GM23338 (cell line): ENCODE data around the gene OGN. TPM values are rescaled to one million over a fixed set of nuclear protein-coding genes. Genes with fewer than 3 reads are reported as not detected.

Experiments used
- ATAC-seq: fragments of 200-7000 bp; cut with Tn5 transposase; 3 replicates; pipeline ENCODE4 v1.9.1; 2020
- DNase-seq: peaks from one replicate; pipeline ENCODE4 v3.0.0-alpha.2; 2015; ENCODE audit warnings: low spot score
- H2AFZ ChIP-seq: fragments of 200-600 bp; sonication (generic); 2 replicates; pipeline ENCODE4 v1.8.0; 2016; ENCODE audit warnings: antibody characterized with exemption, mild to moderate bottlenecking, moderate library complexity
- H3F3A ChIP-seq: fragments of 200-600 bp; sonication (generic); replicated peaks from 2 replicates; pipeline ENCODE4 v1.8.0; 2017; ENCODE audit warnings: antibody characterized with exemption, mixed run types, low read depth
- H3K27ac ChIP-seq: fragments of 200-600 bp; sonication (generic); 2 replicates; pipeline ENCODE4 v1.6.1; 2016; ENCODE audit warnings: low read depth
- H3K27me3 ChIP-seq: fragments of 200-600 bp; sonication (generic); 2 replicates; pipeline ENCODE4 v1.8.0; 2016; ENCODE audit warnings: mild to moderate bottlenecking, mixed run types, moderate library complexity; ENCODE audit not compliant: insufficient read depth
- H3K36me3 ChIP-seq: fragments of 200-600 bp; sonication (generic); 2 replicates; pipeline ENCODE4 v1.8.0; 2016; ENCODE audit warnings: mild to moderate bottlenecking; ENCODE audit not compliant: insufficient read depth
- H3K4me1 ChIP-seq: fragments of 200-600 bp; sonication (generic); 2 replicates; pipeline ENCODE4 v1.8.0; 2016; ENCODE audit warnings: mild to moderate bottlenecking, moderate library complexity; ENCODE audit not compliant: insufficient read depth
- H3K4me2 ChIP-seq: fragments of 200-600 bp; sonication (generic); 2 replicates; pipeline ENCODE4 v1.7.1; 2017; ENCODE audit warnings: mixed run types
- H3K4me3 ChIP-seq: fragments of 200-600 bp; sonication (generic); 2 replicates; pipeline ENCODE4 v1.6.1; 2016; ENCODE audit warnings: mixed run types
- H3K79me2 ChIP-seq: fragments of 200-600 bp; sonication (generic); replicated peaks from 2 replicates; pipeline ENCODE4 v1.8.0; 2017; ENCODE audit warnings: mild to moderate bottlenecking; ENCODE audit not compliant: insufficient read depth
- H3K9me2 ChIP-seq: fragments of 200-600 bp; sonication (generic); 2 replicates; pipeline ENCODE4 v1.8.0; 2017; ENCODE audit not compliant: insufficient read depth
- H4K20me1 ChIP-seq: fragments of 200-600 bp; sonication (generic); replicated peaks from 2 replicates; pipeline ENCODE4 v1.8.0; 2017; ENCODE audit warnings: mild to moderate bottlenecking; ENCODE audit not compliant: insufficient read depth
- H3K27ac Mint-ChIP-seq: 2 replicates; pipeline ENCODE4 v1.8.0; 2020; ENCODE audit warnings: inconsistent platforms, mild to moderate bottlenecking, moderate library complexity, mixed read lengths
- H3K27me3 Mint-ChIP-seq: 3 replicates; pipeline ENCODE4 v1.8.0; 2022; ENCODE audit warnings: low read depth, mild to moderate bottlenecking, moderate library complexity, mixed read lengths, inconsistent platforms; ENCODE audit not compliant: insufficient read depth, poor library complexity
- H3K36me3 Mint-ChIP-seq: 3 replicates; pipeline ENCODE4 v1.8.0; 2021; ENCODE audit warnings: low read depth, mild to moderate bottlenecking, inconsistent platforms, moderate library complexity, mixed read lengths
- H3K4me1 Mint-ChIP-seq: 3 replicates; pipeline ENCODE4 v1.8.0; 2020; ENCODE audit warnings: mild to moderate bottlenecking, inconsistent platforms, mixed read lengths
- H3K4me3 Mint-ChIP-seq: 3 replicates; pipeline ENCODE4 v1.8.0; 2021; ENCODE audit warnings: moderate library complexity, mild to moderate bottlenecking, inconsistent platforms, mixed read lengths
- H3K9me3 Mint-ChIP-seq: 3 replicates; pipeline ENCODE4 v1.8.0; 2020; ENCODE audit warnings: moderate library complexity, mild to moderate bottlenecking, inconsistent platforms, mixed read lengths
- CREB1 ChIP-seq: fragments of 250-450 bp; sonication (Bioruptor Pico); IDR thresholded peaks from 2 replicates; pipeline ENCODE4 v1.5.0; 2020; ENCODE audit warnings: low read depth, mild to moderate bottlenecking, moderate library complexity
- CTCF ChIP-seq, 2 experiments: fragments of 200-600 bp in 1 of 2; sonication (generic) in 1 of 2; conservative IDR thresholded peaks; 2 replicates each; pipeline versions ENCODE4 v1.5.1 to v1.6.1; 2016 to 2017; ENCODE audit warnings: antibody characterized with exemption in 2 of 2, low read depth in 2 of 2, mild to moderate bottlenecking in 2 of 2, moderate library complexity in 1 of 2
- EZH2 ChIP-seq: fragments of 200-600 bp; sonication (generic); IDR thresholded peaks from one replicate; pipeline ENCODE4 v1.8.0; 2017; ENCODE audit warnings: antibody characterized with exemption, mild to moderate bottlenecking, low read depth; ENCODE audit not compliant: unreplicated experiment
- EZH2phosphoT487 ChIP-seq: fragments of 200-600 bp; sonication (generic); IDR thresholded peaks from one replicate; pipeline ENCODE4 v1.8.1; 2018; ENCODE audit warnings: antibody characterized with exemption; ENCODE audit not compliant: unreplicated experiment
- JUNB ChIP-seq: IDR thresholded peaks from one replicate; pipeline ENCODE4 v1.6.1; 2016; ENCODE audit warnings: antibody characterized with exemption; ENCODE audit not compliant: unreplicated experiment
- NANOG ChIP-seq: IDR thresholded peaks from 2 replicates; pipeline ENCODE4 v1.6.1; 2016; ENCODE audit warnings: antibody characterized with exemption, borderline replicate concordance
- POLR2AphosphoS5 ChIP-seq: IDR thresholded peaks from 2 replicates; pipeline ENCODE4 v1.6.1; 2016; ENCODE audit warnings: antibody characterized with exemption, low read depth
- REST ChIP-seq: IDR thresholded peaks from one replicate; pipeline ENCODE4 v1.6.1; 2018; ENCODE audit warnings: antibody characterized with exemption; ENCODE audit not compliant: unreplicated experiment
- STAT1 ChIP-seq: IDR thresholded peaks from one replicate; pipeline ENCODE4 v1.6.1; 2016; ENCODE audit warnings: antibody characterized with exemption; ENCODE audit not compliant: unreplicated experiment
- ZNF114 ChIP-seq: fragments of 250-450 bp; sonication (Bioruptor Pico); IDR thresholded peaks from 2 replicates; pipeline ENCODE4 v1.5.0; 2020; ENCODE audit warnings: mild to moderate bottlenecking, moderate library complexity
- ZNF331 ChIP-seq: fragments of 250-450 bp; sonication (Bioruptor Pico); IDR thresholded peaks from 2 replicates; pipeline ENCODE4 v1.5.0; 2020; ENCODE audit warnings: low read depth, mild to moderate bottlenecking, moderate library complexity
- polyA plus RNA-seq: library from polyadenylated mRNA; unstranded; fragments of >200 nt; fragmentation: Nextera tagmentation; extraction: Ambion mirVana; gene quantifications from 2 replicates; pipeline ENCODE4 v1.2.1, GENCODE V29; 2016
- total RNA-seq: library from RNA; depleted of rRNA; stranded (reverse); fragments of >200 nt; shearing (Covaris generic); gene quantifications from 2 replicates; pipeline ENCODE4 v1.2.3, GENCODE V29; 2014
- TF ChIP-seq, protein P1 (sequence below): IDR thresholded peaks from 2 replicates; pipeline ENCODE4 v1.6.1; 2016; ENCODE audit warnings: antibody characterized with exemption

The OGN gene
- total and polyA plus RNA-seq, 2 experiments from 2014 or later: 2.5 TPM; not detected in 1

GRCh38 chr9:92402826-92403745 is 1.3 kb downstream of the OGN start:
- H3K4me3 ChIP-seq: no peak overlapping the region
- no peak overlapping the region for H2AFZ ChIP-seq
- no peaks in the 10 kb centered on the region for H3K27me3 Mint-ChIP-seq
- H3K79me2 ChIP-seq: no peaks in the 10 kb centered on the region
- H3K9me2 ChIP-seq: no peaks in the 10 kb centered on the region
- H3K4me2 ChIP-seq: no peak overlapping the region
- ATAC-seq (no peak), DNase-seq (no peak)
- H3K4me3 Mint-ChIP-seq: no peak overlapping the region
- no peak overlapping the region for H3K27ac Mint-ChIP-seq
- H3K9me3 Mint-ChIP-seq: no peaks in the 10 kb centered on the region; the same call in 2 of the 3 replicates
- H3K27me3 ChIP-seq: no peaks in the 10 kb centered on the region
- no peaks in the 10 kb centered on the region for H3F3A ChIP-seq
- no peaks in the 10 kb centered on the region for H3K36me3 ChIP-seq
- no peaks in the 10 kb centered on the region for H3K4me1 ChIP-seq
- H4K20me1 ChIP-seq: no peaks in the 10 kb centered on the region
- H3K36me3 Mint-ChIP-seq: no peaks in the 10 kb centered on the region
- no peak overlapping the region for H3K27ac ChIP-seq
- no peaks in the 10 kb centered on the region for H3K4me1 Mint-ChIP-seq
- TF ChIP-seq ZNF114: no peak
- no peak for TF ChIP-seq CTCF (conservative IDR thresholded peaks at IDR 0.05; ENCODE audit: low read depth in 2 of 2)
- TF ChIP-seq JUNB: no peak
- TF ChIP-seq POLR2AphosphoS5: no peak
- no peak for TF ChIP-seq EZH2phosphoT487
- TF ChIP-seq CREB1 (CRISPR knock-in tag): no peak
- TF ChIP-seq ZNF331 (CRISPR knock-in tag): no peak
- TF ChIP-seq, protein P1, sequence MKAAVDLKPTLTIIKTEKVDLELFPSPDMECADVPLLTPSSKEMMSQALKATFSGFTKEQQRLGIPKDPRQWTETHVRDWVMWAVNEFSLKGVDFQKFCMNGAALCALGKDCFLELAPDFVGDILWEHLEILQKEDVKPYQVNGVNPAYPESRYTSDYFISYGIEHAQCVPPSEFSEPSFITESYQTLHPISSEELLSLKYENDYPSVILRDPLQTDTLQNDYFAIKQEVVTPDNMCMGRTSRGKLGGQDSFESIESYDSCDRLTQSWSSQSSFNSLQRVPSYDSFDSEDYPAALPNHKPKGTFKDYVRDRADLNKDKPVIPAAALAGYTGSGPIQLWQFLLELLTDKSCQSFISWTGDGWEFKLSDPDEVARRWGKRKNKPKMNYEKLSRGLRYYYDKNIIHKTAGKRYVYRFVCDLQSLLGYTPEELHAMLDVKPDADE: no peak

GRCh38 chr9:92402360-92402759 is 2.0 kb downstream of the OGN start:
- Histone ChIP-seq H3K4me1 (no peaks in the 10 kb centered on the region), H3F3A (no peaks in the 10 kb centered on the region), H4K20me1 (no peaks in the 10 kb centered on the region), H3K4me3 (no peak overlapping the region), H2AFZ (no peak overlapping the region), H3K36me3 (no peaks in the 10 kb centered on the region), H3K27ac (no peak overlapping the region), H3K4me2 (no peak overlapping the region), H3K79me2 (no peaks in the 10 kb centered on the region), H3K9me2 (no peaks in the 10 kb centered on the region), H3K27me3 (no peaks in the 10 kb centered on the region)
- no peaks in the 10 kb centered on the region; the same call in 2 of the 3 replicates for H3K9me3 Mint-ChIP-seq
- H3K27me3 Mint-ChIP-seq: no peaks in the 10 kb centered on the region
- H3K4me1 Mint-ChIP-seq: no peaks in the 10 kb centered on the region
- H3K4me3 Mint-ChIP-seq: no peak overlapping the region
- no peak for ATAC-seq
- H3K36me3 Mint-ChIP-seq: no peaks in the 10 kb centered on the region
- no peak overlapping the region for H3K27ac Mint-ChIP-seq
- DNase-seq: no peak
- TF ChIP-seq JUNB (no peak), CREB1 (CRISPR knock-in tag) (no peak), POLR2AphosphoS5 (no peak), EZH2 (no peak), NANOG (no peak), REST (no peak), ZNF331 (CRISPR knock-in tag) (no peak), ZNF114 (no peak), STAT1 (no peak)
- TF ChIP-seq, protein P1: no peak
